Esophagus muscularis mucosa (tissue), 4 donors: ENCODE measurements around the gene HBEGF.

Experiments
- EP300 ChIP-seq: sonication (generic); formaldehyde crosslinking; IDR thresholded peaks from one replicate; pipeline ENCODE4 v1.6.1; 2017; ENCODE audit warnings: antibody characterized with exemption
- POLR2A ChIP-seq: fragments of 450-650 bp; IDR thresholded peaks from one replicate; pipeline ENCODE4 v1.6.1; 2017; ENCODE audit warnings: antibody characterized with exemption, moderate library complexity, mild to moderate bottlenecking, low read depth
- POLR2AphosphoS5 ChIP-seq, 2 donors: sonication (generic); formaldehyde crosslinking; IDR thresholded peaks; one replicate each; pipeline ENCODE4 v1.6.1; 2017; ENCODE audit warnings: antibody characterized with exemption in 2 of 2
- TF ChIP-seq, protein P1 (sequence below), 3 experiments: fragments of 200-600 bp in 2 of 3; fragments of 450-650 bp in 1 of 3; sonication (generic) in 2 of 3; IDR thresholded peaks; one replicate each; pipeline ENCODE4 v1.5.1; 2017 to 2019; ENCODE audit warnings: antibody characterized with exemption in 3 of 3, mild to moderate bottlenecking in 2 of 3, moderate library complexity in 1 of 3

DNA sequence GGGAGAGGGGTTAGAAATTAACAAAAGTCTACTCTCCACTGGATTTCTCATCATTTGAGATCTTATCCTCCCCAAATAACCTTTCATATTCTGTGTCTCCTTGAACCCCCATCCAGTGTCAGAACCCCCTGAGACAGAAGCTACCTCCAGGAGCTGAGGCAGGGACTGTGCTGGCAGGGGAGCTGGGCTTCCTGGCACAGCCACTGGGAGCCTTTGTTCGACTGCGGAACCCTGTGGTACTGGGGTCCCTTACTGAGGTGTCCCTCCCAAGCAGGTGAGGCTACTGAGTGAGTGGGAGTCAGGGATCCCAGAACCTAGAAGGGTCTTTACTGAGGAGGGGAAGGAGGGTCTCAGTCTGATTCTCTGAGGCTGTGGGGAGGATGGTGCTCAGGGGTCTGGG, 15.5 kb upstream of the HBEGF start:
- TF ChIP-seq, protein P1, sequence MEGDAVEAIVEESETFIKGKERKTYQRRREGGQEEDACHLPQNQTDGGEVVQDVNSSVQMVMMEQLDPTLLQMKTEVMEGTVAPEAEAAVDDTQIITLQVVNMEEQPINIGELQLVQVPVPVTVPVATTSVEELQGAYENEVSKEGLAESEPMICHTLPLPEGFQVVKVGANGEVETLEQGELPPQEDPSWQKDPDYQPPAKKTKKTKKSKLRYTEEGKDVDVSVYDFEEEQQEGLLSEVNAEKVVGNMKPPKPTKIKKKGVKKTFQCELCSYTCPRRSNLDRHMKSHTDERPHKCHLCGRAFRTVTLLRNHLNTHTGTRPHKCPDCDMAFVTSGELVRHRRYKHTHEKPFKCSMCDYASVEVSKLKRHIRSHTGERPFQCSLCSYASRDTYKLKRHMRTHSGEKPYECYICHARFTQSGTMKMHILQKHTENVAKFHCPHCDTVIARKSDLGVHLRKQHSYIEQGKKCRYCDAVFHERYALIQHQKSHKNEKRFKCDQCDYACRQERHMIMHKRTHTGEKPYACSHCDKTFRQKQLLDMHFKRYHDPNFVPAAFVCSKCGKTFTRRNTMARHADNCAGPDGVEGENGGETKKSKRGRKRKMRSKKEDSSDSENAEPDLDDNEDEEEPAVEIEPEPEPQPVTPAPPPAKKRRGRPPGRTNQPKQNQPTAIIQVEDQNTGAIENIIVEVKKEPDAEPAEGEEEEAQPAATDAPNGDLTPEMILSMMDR (IDR thresholded peaks at IDR 0.05): no peak
- no peak for TF ChIP-seq EP300
- no peak for TF ChIP-seq POLR2AphosphoS5 (IDR thresholded peaks at IDR 0.05)
- no peak for TF ChIP-seq POLR2A
